NCI-H1436 treated with DMSO at 0.1 percent for 48 hours (cell line): Measurements from ENCODE around the gene ISCA2.

Source experiments
- DNase-seq: peaks from one replicate; lab custom pipeline; 2025; lab: John Stamatoyannopoulos, UW

Gene ISCA2

DNA sequence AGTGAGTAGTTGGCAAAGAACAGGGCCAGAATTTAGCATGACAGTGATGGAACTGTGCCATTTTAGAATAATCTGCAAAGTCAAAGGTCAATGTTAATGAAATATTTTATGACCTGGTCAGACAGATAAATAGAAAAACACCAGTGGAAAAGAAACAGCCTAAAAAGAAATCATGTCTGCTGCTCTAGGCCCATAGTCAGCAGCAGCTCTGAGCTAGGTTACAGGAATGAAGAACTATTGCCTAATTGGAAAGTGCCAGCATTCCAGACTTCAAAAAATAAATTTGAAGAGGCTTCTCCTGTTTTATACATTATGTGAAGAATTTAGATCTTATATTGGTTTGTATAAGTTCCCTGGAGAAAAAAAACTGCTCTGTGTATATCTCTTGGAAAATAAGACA, 10.2 kb upstream of the ISCA2 start:
- no peak for DNase-seq

DNA sequence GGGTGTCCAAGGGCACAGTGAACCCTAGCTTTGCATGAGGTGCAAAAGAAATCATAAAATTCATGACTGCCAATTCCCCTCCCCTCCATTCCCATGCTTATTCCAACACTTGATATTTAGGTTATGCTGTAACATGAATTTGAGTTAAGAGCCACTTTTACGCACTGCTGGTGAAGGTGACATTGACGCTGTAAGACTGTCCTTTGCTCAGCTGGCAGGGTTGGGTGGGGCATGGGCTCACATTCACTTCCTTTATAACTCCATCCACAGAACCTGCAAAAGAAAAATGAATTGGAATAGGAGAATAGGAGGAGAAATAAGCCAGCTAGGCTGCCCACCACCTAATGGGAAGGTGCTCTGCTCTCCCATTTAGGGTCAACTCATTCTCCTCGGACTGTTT, 7.4 kb upstream of the ISCA2 start:
- no peak for DNase-seq

DNA sequence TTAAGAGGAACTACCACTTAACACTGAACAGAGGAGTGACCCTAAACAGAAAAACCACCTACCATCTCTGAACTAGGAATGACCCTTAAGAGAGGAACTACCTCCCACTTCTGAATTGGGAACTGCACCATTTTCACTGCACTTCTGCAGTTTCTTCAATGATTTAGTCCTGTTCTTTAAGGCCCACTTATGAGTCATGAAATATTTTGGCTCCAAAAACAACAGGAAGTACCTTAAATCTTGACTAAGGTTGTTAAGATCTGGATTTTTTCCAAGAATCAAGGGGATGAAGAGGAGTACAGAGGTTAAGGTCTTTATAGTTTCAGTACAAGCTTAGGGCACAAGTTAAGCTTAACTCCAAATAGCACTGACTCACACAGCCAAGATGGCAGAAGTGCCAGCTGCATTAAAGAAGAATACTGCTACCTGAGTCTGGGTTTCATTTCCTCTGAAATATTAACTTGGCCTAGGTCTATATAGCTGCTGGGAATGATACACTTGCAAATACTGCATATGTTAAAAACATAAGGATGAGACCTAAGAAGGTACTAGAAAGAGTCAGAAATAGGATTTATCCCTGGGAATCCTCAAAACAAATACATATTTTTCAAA, 4.7 kb upstream of the ISCA2 start:
- no peak for DNase-seq

DNA sequence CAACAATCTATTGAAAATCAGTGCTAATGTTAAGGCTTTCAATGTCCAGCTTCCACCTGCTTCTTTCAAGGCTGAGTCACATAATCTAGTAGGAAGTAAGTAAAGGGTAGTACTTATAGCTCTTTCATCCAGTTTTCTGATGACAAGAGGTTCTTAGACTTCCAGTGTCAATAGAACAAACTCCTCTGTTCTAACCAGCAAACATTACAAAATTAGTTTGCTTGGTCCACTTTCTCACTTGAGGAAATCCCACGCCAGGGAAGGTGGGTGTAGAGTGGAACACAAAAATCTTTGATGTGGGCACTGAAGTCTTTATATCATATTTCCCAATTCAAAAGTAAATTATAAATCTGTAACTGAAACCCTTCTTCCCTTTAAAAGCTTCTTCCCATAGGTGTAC, 3.1 kb upstream of the ISCA2 start:
- DNase-seq = no peak

DNA sequence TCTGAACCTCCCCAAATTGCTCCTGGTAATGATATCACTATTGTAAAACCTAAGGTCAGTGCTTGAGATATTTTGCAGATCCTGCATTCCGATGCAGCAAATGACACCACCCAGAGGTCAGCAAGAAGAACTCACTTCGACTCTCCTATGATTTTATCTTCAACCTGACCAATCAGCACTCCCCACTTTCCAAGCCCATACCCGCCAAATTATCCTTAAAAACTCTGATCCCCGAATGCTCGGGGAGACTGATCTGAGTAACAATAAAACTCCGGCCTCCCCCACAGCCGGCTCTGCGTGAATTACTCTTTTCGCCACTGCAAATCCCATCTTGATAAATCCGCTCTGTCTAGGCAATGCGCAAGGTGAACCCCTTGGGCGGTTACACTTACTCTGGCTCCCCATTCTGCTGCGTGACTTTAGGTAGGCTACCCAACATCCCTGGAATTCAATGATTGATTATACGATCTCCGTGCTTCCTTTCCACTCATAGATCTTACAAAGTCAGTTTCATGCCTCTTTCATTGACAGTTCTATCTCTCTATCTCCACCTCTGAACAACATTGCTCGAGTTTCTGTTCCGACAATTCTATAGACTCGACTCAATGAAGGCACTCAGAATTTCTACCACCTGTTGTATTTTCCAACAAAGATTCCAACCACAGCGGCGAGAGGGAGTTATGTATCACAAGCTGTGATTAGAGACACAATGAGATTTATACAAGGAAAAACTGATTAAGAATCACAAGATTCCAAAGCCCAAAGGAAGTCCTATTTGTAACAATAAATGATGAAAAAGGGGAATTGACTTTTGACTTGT, 1.4 kb upstream of the ISCA2 start:
- no peak for DNase-seq

DNA sequence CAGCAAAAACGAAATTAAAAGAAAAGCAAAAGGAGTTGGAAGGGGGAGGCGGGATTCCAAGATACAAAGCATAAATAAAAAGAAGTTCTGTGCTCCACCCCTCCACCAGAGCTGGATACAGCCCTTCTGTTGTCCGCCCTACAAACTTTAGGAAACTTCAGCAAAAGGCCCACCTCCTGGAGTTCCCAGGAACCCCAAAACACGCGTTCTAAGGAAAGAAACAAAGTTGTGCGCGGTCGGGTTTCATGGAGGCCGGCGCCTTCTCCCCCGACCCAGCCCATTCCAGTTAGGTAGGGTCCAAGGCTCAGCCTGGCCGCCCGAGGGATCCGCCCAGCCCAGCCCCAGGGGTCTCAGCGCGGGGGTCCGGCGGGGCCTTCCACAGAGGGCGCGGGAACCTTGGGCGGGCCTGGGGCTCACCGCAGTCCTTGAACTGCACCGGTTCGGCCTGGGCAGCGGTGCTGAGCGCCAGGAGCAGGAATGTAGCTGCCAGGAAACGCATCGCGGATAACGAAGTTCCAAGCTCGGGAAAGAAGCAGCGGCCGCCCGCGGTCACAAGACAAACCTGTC, 706 bp upstream of the ISCA2 start, which contains the start of gene NPC2:
NPC2 (minus strand) TSS at position 530 of the 567 bp plus-strand sequence; CDS start at position 499, 31 bp downstream.
- DNase-seq = no peak

DNA sequence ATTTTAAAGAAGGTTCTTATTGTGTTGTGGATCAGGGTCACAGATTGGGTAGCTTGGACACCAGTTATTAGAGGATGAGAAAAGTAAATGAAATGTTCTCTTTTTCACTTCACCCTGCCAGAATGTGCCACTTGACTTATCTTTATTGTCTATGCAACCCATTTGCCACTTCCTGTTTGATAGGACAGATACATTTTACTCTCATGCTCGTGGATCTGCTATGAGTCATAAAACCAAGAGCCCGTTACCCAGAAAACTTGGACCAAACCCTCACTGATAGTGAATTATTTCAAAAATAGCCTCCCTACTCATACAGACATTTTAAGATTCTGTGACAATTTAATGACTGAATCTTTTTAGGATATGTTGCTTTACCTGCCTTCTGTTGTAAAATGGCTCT, 1.8 kb downstream of the ISCA2 start:
- DNase-seq = no peak

DNA sequence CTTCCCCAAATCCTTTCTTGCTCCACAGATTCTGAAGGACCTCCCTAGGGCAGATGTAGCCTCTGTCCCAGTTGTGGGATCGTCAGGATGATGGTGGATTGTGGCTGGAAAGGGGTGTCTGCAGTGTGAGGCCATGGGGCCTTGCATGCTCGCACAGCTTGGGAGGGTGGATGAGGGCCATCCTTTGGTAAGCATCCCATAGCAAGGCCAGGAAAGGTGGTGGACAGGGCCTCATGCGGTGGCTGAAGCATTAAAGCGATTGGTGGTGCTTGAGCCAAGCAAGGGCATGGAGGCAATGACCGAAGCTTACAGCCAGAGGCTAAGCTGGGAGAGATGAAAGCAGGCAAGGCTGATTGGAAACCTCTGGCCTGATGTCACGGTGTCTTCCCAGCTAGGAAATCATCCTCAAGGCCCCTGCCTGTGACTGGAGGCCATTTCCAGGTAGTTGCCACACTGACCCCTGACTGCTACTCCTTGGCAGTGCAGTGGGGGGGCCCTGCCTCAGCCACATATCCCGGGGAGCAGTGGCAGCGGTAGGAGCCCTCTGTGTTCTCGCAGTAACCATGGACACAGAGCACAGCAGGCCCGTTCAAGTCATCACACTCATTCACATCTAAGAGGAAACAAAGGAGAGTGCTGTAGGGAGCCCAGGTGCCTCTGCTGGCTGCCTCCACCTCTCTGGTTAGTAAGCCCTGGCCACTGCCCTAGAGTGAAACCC, 7.0 kb downstream of the ISCA2 start:
- DNase-seq = no peak

DNA sequence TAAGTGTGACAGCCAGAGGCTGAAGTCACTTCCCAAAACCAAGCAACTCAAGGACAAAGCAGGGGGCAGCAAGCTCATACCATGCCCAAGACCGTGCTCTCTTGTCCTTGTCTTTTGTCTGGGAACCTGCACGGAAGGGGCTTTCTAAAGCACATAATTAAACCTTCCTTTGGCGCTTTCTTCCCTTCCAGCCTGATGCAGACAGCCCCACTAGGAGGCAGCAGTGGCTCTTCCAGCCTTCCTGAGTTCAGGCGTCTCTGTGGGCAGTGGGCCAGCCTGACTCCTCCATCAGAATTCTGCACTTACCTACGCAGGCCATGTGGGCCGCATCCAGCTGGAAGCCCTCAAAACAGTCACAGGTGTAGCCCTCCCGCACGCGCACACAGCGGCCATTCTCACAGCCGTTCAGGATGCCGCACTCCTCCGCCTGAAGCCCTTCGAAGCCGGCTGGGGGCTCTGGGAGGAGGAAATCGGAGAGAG, 7.6 kb downstream of the ISCA2 start:
- DNase-seq = no peak

DNA sequence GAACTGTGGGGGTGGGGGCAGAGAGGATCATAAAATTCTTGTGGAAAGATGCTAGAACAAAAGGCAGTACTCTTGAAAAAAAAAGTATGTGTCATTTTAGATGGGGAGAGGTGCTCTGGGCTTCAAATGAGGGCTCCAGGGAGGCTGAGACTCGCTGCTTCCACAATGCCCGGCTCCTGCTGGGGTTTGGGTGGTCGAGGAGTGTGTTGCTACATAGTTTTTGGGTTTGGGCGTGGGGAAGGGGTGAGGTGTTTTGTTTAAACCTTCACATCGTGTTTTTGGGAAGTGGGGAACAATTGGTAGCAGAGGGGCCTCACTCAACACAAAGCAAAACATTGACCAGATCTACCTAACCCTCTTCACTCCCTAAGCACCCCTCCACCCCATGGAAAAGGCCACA, 8.1 kb downstream of the ISCA2 start:
- DNase-seq = no peak

DNA sequence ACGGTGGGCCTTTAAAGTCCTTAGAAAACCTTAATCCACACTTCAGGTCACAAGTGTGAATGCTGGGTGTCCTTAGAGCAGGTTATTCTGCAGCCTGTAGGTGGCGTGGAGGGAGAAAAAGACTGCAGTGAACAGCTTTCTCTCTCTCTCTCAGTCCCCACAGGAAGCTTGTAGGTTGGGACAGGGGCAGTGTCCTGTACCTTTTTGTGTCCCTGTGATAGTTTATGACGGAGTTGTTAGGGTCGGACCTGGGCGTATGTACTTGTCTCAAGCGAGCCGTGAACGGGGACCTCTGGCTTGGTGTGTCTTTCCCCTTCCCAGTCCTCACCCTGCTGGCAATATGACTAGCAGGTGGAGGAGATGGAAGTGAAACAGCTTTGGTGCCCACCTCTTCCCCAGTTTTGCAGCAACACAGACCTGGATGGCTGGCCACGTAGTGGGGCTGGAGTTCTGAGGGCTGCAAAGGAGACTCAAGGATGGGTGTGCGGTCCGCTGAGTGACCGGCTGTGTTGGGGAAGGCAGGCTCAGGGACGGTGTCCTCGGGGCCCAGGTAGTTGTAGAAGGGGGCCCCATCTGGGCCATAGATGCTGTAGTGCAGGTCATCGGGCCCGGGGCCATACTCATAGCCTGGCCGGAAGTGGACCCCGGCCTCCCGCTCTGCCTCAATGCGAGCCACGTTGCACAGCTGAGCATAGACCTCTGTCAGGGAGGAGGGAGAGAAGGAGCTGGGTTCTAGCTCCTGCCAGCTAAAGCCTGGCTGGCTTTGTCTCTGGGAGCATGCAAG, 8.9 kb downstream of the ISCA2 start:
- DNase-seq = no peak

DNA sequence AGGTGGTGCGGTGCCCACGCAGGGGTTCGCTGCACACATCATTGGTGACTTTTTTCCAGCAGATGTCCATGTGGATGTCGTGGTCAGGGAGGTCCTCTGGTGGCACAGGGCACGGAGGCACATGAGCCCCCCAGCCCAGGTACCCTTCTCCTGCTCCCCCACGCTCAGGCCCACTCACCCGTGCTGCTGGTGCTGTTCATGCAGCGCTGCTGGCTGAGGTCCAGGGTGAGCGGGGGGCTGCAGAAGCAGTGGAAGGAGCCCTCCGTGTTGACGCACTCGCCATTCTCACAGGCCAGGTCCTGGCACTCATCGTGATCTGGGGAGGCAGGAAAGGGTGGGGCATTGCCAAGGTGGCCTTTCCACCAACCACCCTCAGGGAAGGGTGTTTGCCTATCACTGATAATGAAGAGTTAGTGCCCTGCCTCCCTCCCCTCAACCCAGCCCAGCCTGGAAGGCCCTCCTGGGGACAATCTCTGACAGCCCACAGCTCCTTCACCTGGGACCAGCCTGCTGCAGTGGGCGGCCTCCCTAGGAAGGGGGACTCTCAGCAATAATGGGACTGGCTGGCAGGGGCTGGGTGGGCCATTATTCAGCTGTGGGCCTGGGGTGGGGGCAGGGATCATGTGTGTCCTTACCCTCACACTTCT, 9.8 kb downstream of the ISCA2 start:
- no peak for DNase-seq

DNA sequence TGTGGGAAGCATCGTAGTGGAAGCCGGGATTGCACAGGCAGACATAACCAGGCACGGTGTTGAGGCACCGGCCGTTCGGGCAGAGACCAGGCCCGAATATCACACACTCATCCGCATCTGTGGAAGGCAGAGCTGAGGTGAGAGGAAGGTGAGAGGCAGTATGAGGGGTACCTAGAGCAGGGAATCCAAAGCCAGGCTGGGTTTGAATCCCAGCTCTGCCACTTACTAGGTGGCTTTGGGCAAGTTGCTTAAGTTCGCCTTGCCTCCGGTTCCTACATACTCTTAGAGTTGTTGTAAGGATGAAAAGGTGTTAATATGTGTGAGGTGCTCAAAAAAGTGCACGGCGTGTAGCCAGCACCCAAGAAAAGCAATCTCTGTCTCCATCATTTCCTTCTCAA, 10.4 kb downstream of the ISCA2 start:
- no peak for DNase-seq

DNA sequence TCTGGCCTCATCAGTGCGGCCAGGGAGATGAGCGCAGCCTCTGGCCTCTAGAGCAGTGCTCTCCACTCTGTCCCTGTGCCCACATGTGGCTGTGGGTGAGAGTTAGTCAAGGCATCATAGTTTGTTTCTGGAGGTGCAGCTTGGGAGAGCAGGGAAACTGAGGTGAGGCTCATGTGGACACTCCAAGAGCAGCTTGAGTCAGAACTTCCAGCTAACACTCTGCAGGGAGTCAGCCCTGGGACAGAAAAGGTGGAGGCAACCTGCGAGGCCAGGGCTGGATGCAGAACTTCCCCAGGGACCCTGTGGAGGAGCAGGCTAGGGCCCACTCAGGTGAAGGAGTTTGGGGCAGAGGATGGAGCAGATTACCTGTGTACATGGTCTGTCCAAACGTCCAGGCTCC, 10.8 kb downstream of the ISCA2 start:
- DNase-seq = no peak

DNA sequence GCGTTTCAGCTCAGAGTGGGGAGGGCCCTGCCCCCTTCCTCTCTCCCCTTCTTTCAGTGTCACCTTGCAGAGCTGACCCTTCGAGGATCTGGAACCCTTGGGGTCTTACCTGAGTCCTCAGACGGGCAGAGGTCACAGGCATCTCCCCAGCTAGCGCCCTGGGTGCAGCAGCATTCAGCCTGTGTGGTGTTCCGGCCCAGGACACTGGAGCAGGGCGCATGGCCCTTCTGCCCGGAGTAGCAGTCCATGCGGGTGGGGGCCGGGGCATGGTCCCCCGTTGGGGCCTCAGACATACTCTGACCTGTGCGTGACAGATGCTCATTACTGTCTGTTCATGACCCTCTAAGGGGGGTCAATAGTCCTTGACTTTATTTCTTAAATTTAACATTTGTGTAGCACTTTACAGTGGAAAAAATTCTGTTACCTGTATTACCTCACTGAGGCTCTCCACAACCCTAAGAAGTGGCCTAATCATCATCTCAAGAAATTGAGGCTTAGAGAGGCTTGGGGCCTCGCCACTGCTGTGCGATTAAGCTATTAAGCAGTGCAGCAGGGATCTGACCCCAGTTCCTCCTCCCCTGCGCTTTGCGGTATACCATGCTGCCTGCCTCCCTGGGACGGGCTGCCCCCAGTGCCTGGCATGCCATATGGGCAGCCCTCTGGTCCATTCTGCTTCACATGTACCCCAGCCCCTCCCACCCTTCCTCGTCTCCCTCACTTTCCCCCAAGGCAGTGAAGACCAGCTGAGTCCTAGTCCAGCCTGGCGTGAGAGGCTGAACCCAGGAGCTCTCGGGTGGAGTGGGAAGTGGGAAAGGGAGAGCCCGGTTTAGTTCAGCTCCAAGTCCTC, 11.5 kb downstream of the ISCA2 start:
- DNase-seq = no peak

DNA sequence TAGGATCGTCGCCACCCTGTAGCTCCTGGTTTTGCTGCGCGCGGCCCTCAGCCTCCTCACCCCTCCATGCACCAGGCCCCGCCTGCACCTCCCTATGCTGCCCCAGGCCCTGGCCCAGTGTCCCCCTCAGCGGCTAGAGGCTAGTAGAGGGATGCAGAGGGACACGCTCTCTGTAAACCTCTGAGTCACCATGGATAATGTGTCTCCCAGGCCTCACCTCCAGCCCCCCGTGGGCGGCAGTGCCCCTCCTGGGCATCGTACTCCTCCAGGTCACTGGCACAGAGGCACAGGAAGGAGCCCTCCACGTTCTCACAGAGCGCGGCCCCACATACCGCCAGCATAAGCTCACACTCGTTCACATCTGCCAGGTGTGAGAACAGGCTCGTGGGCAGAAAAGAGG, 12.3 kb downstream of the ISCA2 start:
- no peak for DNase-seq

DNA sequence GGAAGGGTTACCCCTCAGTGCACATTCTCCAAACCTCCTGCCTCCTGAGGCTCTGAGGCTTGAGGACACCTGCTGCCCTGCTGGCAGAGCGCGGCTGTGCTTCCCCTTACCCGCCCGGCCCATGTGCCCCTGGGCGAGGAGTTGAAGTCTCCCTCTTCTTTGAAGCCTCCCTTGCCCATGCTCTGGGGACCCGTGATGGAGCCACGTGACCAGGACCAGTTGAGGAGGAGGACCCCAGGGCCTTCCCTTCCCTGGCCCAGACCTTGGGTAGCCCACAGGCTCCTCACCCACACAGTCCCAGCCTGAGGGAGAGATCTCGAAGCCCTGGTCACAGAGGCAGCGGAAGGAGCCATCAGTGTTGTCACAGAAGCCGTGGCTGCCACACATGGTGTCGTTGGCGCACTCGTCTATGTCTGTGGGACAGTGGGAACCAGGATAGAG, 12.9 kb downstream of the ISCA2 start:
- no peak for DNase-seq

DNA sequence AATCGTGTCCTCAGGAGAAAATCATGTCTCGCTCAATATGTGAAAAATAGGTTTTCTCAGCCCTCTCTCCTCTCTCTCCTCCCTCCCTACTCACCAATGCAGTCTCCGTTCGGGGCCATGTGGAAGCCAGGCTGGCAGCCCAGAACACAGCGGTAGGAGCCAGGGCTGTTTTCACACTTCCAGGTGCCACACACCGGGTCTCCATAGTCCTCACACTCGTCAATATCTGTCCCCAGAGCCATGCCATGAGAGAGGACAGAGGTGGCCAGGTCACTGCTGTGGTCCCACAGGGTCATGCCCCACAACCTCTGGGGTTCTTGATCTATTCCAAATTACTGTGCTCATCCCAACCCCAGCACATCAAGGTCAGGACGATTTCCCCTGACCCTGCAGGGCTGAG, 13.5 kb downstream of the ISCA2 start:
- no peak for DNase-seq

DNA sequence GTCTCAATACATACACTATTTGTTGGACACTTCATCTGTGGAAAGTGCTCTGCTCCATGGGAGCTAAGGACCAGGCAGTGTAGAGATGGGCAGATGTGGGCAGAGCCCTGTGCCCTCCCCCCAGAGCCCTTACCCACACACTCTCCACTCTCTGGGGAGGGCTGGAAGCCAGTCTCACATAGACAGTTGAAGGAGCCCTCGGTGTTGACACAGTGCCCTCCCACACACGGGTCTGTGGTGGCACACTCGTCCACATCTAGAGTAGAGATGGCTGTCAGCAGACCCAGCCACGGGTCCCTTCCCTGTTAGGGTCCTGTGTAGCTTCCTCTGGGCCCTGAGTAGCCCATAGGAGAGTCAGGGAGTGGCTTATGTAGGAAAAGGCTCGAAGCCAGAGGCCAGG, 14.3 kb downstream of the ISCA2 start:
- DNase-seq = no peak

DNA sequence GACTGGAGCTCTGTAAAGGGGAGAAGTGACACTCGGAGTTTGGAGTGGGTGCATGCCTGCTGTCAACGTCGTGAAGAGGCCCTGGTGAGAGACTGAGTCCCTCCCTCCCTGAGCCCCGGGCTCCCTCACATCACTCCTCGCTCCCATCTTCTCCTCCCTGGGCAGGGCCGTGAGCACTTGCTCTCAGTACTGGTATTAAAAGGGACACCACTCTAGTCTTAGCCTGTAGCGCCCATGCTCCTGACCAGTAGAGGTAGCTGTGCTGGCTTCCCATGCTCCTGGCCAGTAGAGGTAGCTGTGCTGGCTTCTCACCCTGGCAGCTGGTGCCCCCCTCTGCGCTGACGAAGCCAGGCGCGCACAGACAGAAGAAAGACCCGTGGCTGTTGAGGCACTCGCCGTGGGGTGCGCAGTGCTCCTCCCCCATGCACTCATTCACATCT, 14.7 kb downstream of the ISCA2 start:
- DNase-seq = no peak
